HFF-Myc (cell line): Measurements from ENCODE around the gene NFIX.

Experiments used
- DNase-seq: peaks from one replicate; pipeline ENCODE4 v3.0.0-alpha.2; 2011; ENCODE audit warnings: low read depth; ENCODE audit errors: extremely low read depth
- H3K4me3 ChIP-seq: replicated peaks from 2 replicates; pipeline ENCODE4 v1.5.1; 2011; ENCODE audit warnings: low read depth, mild to moderate bottlenecking, control low read depth, low read length
- CTCF ChIP-seq: IDR thresholded peaks from 2 replicates; pipeline ENCODE4 v1.5.1; 2012; ENCODE audit warnings: mild to moderate bottlenecking, low read depth, low read length, control low read depth; ENCODE audit errors: missing control alignments

NFIX gene

GRCh38 chr19:13045812-13046211 lies 50.5 kb downstream of the NFIX start:
- H3K4me3 ChIP-seq, result no peak overlapping the region
- no peak for TF ChIP-seq CTCF
- DNase-seq, result no peak

DNA sequence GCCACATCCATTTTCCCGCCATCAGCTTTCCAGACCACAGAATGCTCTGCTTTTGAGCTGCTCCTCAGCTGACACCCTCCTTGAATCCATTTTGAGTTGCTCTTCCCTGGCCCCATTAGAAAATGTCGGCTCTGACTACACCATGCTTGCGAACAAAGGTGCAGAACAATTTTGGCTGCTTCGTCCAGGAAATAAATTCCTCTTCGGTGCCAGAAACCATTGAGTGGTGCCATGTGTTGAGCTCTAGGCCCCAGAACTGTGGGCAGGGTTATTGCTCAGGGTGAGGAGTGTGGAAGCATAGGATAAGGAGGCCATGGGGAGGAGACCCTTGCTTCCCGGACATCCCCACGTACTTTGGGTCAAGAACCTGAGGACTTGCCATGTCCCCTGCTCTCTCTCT lies 52.1 kb downstream of the NFIX start:
- TF ChIP-seq CTCF, result no peak
- DNase-seq, result no peak
- no peak overlapping the region for H3K4me3 ChIP-seq

DNA sequence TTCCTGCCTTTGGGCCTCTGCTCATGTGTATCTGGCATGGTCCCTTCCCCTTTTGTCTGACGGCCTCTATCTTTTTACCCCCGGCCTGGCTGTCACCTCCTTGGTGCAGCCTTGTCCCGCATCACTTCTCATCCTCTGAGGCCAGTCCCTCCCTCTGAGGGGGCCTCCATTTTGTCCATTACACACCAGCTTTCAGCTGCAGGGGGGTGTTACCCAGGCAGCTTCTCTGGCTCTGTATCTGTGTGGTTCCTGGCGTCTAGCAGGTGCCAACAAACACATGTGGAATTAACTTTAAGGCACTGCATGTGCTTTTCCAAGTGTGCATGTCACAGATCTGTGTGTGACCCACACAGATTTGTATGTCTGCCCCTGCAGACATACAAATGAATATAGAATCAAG lies 55.0 kb downstream of the NFIX start:
- DNase-seq, result no peak
- H3K4me3 ChIP-seq, result no peak overlapping the region
- TF ChIP-seq CTCF, result no peak

DNA sequence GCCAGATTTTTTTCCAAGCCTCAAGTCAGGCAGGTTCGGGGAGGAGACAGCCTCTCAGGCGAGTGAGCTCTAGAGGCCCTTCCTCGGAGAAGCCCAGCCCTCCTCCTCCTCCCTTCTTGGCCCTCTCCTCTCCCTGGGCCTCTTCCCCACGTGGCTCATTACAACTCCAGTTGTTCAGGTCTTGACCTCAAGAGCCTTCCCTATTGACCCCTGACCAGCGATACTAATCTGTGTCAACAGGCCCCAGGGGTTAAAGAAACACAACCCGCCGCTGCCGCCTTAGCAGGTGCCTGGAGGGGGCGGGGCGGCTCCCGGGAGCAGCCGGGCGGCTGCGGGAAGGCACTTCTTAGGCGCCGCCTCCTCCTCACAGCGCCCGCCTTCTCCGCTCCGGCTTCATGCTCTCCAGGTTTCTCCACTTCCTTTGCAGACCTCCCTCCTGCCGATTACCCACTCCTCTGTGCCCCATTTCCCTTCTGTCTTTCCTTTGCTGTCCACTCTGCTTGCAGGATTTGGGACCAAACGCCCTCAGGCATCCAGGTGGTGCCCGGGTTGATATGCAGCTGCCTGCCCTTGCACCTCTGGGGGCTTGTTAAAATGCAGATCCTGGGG lies 56.4 kb downstream of the NFIX start:
- peak overlapping the region; percentile 10 for H3K4me3 ChIP-seq
- no peak for TF ChIP-seq CTCF
- DNase-seq, result no peak

- H3K4me3 ChIP-seq, result no peak overlapping the region
- no peak for TF ChIP-seq CTCF
- DNase-seq, result no peak
Observed at GRCh38 chr19:13052447-13053175, 57.3 kb downstream of the NFIX start.

DNA sequence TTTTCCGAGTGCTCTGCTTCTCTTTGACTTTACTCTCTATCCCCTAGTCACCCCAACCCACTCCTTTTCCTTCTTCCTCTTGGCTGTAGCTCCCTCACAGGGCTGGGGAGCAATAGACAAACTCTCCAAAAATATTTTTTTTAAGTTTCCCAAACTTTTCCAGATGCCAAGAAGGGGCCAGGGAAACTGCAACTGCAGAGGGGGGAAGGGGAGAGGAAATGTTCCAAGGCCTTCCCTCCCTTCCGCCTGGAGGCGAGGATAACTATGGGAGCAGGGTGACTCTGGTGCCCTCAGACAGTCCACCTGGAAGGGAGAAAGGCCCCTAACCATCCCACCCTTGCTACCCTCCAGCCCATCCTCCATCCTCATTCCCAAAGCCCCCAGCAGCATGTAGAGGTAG lies 58.0 kb downstream of the NFIX start:
- H3K4me3 ChIP-seq, result 0 out of 2 replicates have a peak overlapping the region, but pooled peaks have one; percentile 11
- no peak for TF ChIP-seq CTCF

More for the DNA sequence above, 58.0 kb downstream of the NFIX start:
- DNase-seq, result no peak
